Measurements from ENCODE around the gene ADGRB2.

DNA sequence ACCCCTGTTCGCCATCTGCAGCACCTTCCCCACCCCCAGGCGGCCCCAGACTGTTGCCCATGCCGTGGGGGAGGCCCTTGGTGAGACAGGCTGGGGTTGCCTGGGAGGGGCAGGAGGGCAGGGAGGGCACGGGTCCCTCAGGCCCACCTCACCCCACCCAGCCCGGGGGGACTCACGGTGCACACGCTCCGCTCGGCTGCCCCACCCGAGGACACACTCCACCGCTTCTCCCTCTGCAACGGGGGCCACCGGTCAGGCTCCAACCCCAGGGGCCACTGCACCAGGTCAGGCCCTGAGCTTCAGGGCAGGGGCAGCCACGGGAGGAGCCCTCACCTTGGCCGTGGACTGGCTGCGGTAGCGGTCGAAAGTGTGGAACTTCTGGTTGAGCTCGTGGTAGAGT, 36.3 kb downstream of the ADGRB2 start:
- TF ChIP-seq, protein P1, sequence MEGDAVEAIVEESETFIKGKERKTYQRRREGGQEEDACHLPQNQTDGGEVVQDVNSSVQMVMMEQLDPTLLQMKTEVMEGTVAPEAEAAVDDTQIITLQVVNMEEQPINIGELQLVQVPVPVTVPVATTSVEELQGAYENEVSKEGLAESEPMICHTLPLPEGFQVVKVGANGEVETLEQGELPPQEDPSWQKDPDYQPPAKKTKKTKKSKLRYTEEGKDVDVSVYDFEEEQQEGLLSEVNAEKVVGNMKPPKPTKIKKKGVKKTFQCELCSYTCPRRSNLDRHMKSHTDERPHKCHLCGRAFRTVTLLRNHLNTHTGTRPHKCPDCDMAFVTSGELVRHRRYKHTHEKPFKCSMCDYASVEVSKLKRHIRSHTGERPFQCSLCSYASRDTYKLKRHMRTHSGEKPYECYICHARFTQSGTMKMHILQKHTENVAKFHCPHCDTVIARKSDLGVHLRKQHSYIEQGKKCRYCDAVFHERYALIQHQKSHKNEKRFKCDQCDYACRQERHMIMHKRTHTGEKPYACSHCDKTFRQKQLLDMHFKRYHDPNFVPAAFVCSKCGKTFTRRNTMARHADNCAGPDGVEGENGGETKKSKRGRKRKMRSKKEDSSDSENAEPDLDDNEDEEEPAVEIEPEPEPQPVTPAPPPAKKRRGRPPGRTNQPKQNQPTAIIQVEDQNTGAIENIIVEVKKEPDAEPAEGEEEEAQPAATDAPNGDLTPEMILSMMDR (conservative IDR thresholded peaks at IDR 0.05; ENCODE audit: low read depth, low read length): no peak
- no peak for TF ChIP-seq NFE2L2 (IDR thresholded peaks at IDR 0.05; ENCODE audit: low read depth, low read length)
- TF ChIP-seq CHD1 (IDR thresholded peaks at IDR 0.05; ENCODE audit: low read depth, low read length): no peak
- no peak for TF ChIP-seq MAZ (IDR thresholded peaks at IDR 0.05; ENCODE audit: borderline replicate concordance, low read depth, low read length)

Data from IMR-90 (cell line).